Astrocyte (in vitro differentiated cells and primary cell): ENCODE data around the gene SHISAL1. TPM values are rescaled to one million over a fixed set of nuclear protein-coding genes. Genes with fewer than 3 reads are reported as not detected.
A peak's percentile ranks its signal among the peaks of the same experiment; 100 is the strongest.

Experiments used
- DNase-seq: peaks from one replicate; pipeline ENCODE4 v3.0.0-alpha.2; 2010; ENCODE audit warnings: low read depth
- FAIRE-seq: peaks from 2 replicates; lab custom pipeline; 2011; peaks lifted over from hg19 to GRCh38; lab: Jason Lieb, UNC
- H2AFZ ChIP-seq: 2 replicates; pipeline ENCODE4 v1.6.0; 2012; ENCODE audit warnings: low read depth, low read length, inconsistent platforms
- H3K27ac ChIP-seq: 2 replicates; pipeline ENCODE4 v1.5.1; 2011; ENCODE audit warnings: low read depth, low read length, inconsistent platforms
- H3K27me3 ChIP-seq: 2 replicates; pipeline ENCODE4 v1.6.0; 2011; ENCODE audit warnings: low read length, inconsistent platforms; ENCODE audit not compliant: insufficient read depth
- H3K36me3 ChIP-seq: 2 replicates; pipeline ENCODE4 v1.5.1; 2011; ENCODE audit warnings: low read length, inconsistent platforms; ENCODE audit not compliant: insufficient read depth
- H3K4me1 ChIP-seq: 2 replicates; pipeline ENCODE4 v1.5.1; 2011; ENCODE audit warnings: low read length, inconsistent platforms; ENCODE audit not compliant: insufficient read depth
- H3K4me2 ChIP-seq: 2 replicates; pipeline ENCODE4 v1.6.0; 2012; ENCODE audit warnings: low read length, inconsistent platforms
- H3K4me3 ChIP-seq: 2 replicates; pipeline ENCODE4 v1.5.1; 2011; ENCODE audit warnings: low read depth, mild to moderate bottlenecking, low read length, inconsistent platforms; ENCODE audit not compliant: insufficient read depth
- H3K79me2 ChIP-seq: 2 replicates; pipeline ENCODE4 v1.6.0; 2012; ENCODE audit warnings: mild to moderate bottlenecking, low read length, inconsistent platforms; ENCODE audit not compliant: insufficient read depth
- H3K9ac ChIP-seq: 2 replicates; pipeline ENCODE4 v1.6.0; 2012; ENCODE audit warnings: mild to moderate bottlenecking, low read length, inconsistent platforms
- H3K9me3 ChIP-seq: 2 replicates; pipeline ENCODE4 v1.5.1; 2012; ENCODE audit warnings: low read depth, mild to moderate bottlenecking, low read length, inconsistent platforms; ENCODE audit not compliant: insufficient read depth
- H4K20me1 ChIP-seq: 2 replicates; pipeline ENCODE4 v1.6.0; 2012; ENCODE audit warnings: low read length, inconsistent platforms; ENCODE audit not compliant: insufficient read depth
- H3K27ac Mint-ChIP-seq: one replicate; pipeline ENCODE4 v1.8.0; 2021; ENCODE audit warnings: mild to moderate bottlenecking, mixed read lengths; ENCODE audit not compliant: unreplicated experiment
- H3K27me3 Mint-ChIP-seq: one replicate; pipeline ENCODE4 v1.8.0; 2021; ENCODE audit warnings: low read depth, mixed read lengths; ENCODE audit not compliant: unreplicated experiment
- H3K36me3 Mint-ChIP-seq: one replicate; pipeline ENCODE4 v1.8.0; 2021; ENCODE audit warnings: low read depth, mixed read lengths; ENCODE audit not compliant: unreplicated experiment
- H3K4me1 Mint-ChIP-seq: one replicate; pipeline ENCODE4 v1.8.0; 2021; ENCODE audit warnings: low read depth, mixed read lengths; ENCODE audit not compliant: unreplicated experiment
- H3K4me3 Mint-ChIP-seq: one replicate; pipeline ENCODE4 v1.8.0; 2021; ENCODE audit warnings: mild to moderate bottlenecking, moderate library complexity, mixed read lengths; ENCODE audit not compliant: unreplicated experiment
- H3K9me3 Mint-ChIP-seq: one replicate; pipeline ENCODE4 v1.8.0; 2021; ENCODE audit warnings: mild to moderate bottlenecking, mixed read lengths; ENCODE audit not compliant: unreplicated experiment
- CTCF ChIP-seq: IDR thresholded peaks from 2 replicates; pipeline ENCODE4 v1.5.1; 2011; ENCODE audit warnings: low read depth, mild to moderate bottlenecking, inconsistent platforms, low read length, moderate library complexity; ENCODE audit not compliant: insufficient read depth
- EZH2 ChIP-seq: IDR thresholded peaks from 2 replicates; pipeline ENCODE4 v1.6.1; 2012; ENCODE audit warnings: mild to moderate bottlenecking, low read length, inconsistent platforms; ENCODE audit not compliant: insufficient read depth
- total RNA-seq: library from RNA; stranded (reverse); gene quantifications from 2 replicates; pipeline ENCODE4 v1.2.1, GENCODE V29; 2021

SHISAL1 gene
- total RNA-seq, 1 donor from 2014 or later: 0.36 TPM

- no peaks in the 10 kb centered on the region for H3K36me3 ChIP-seq
- H3K9ac ChIP-seq: no peak overlapping the region
- H3K27me3 Mint-ChIP-seq: peaks cover 31% of the 10 kb centered on the region
- no peaks in the 10 kb centered on the region for H3K9me3 Mint-ChIP-seq
- no peak overlapping the region for H3K27ac Mint-ChIP-seq
- H3K4me1 ChIP-seq: peaks cover 6% of the 10 kb centered on the region
- no peaks in the 10 kb centered on the region for H3K9me3 ChIP-seq
- H3K4me3 ChIP-seq: no peak overlapping the region
- no peak overlapping the region for H3K4me2 ChIP-seq
- H3K36me3 Mint-ChIP-seq: no peaks in the 10 kb centered on the region
- TF ChIP-seq EZH2 (no peak), CTCF (no peak)
- no peak for DNase-seq
- H3K27me3 ChIP-seq: no peaks in the 10 kb centered on the region
- no peak overlapping the region for H3K27ac ChIP-seq
- H3K4me3 Mint-ChIP-seq: no peak overlapping the region
- H3K79me2 ChIP-seq: no peaks in the 10 kb centered on the region
- no peak for FAIRE-seq
- H4K20me1 ChIP-seq: no peaks in the 10 kb centered on the region
- no peak overlapping the region for H2AFZ ChIP-seq
- H3K4me1 Mint-ChIP-seq: peaks cover 17% of the 10 kb centered on the region
Measured at GRCh38 chr22:44203203-44203602, 109.5 kb downstream of the SHISAL1 start.

GRCh38 chr22:44202261-44202789, 110.4 kb downstream of the SHISAL1 start:
- peaks cover 6% of the 10 kb centered on the region for H3K4me1 ChIP-seq
- H3K27me3 ChIP-seq: peaks cover 2% of the 10 kb centered on the region
- peaks cover 31% of the 10 kb centered on the region for H3K27me3 Mint-ChIP-seq
- H3K4me3 Mint-ChIP-seq: no peak overlapping the region
- no peak overlapping the region for H3K27ac Mint-ChIP-seq
- H2AFZ ChIP-seq: no peak overlapping the region
- no peaks in the 10 kb centered on the region for H3K36me3 ChIP-seq
- H3K36me3 Mint-ChIP-seq: no peaks in the 10 kb centered on the region
- DNase-seq (peak; percentile 88), FAIRE-seq (no peak)
- H3K79me2 ChIP-seq: no peaks in the 10 kb centered on the region
- no peaks in the 10 kb centered on the region for H3K9me3 Mint-ChIP-seq
- H3K9me3 ChIP-seq: no peaks in the 10 kb centered on the region
- H3K4me2 ChIP-seq: peak overlapping the region; percentile 39
- H4K20me1 ChIP-seq: no peaks in the 10 kb centered on the region
- H3K27ac ChIP-seq: no peak overlapping the region
- no peak overlapping the region for H3K4me3 ChIP-seq
- no peak overlapping the region for H3K9ac ChIP-seq
- H3K4me1 Mint-ChIP-seq: peaks cover 17% of the 10 kb centered on the region
- TF ChIP-seq EZH2 (no peak), CTCF (no peak)

GRCh38 chr22:44201665-44202064, 111.1 kb downstream of the SHISAL1 start:
- Mint-ChIP-seq H3K9me3 (no peaks in the 10 kb centered on the region), H3K36me3 (no peaks in the 10 kb centered on the region), H3K4me3 (no peak overlapping the region), H3K27me3 (peaks cover 34% of the 10 kb centered on the region), H3K4me1 (peaks cover 17% of the 10 kb centered on the region), H3K27ac (no peak overlapping the region)
- Histone ChIP-seq H3K4me1 (peaks cover 6% of the 10 kb centered on the region), H3K27ac (no peak overlapping the region), H3K27me3 (peaks cover 2% of the 10 kb centered on the region), H3K9ac (no peak overlapping the region), H4K20me1 (no peaks in the 10 kb centered on the region), H3K36me3 (no peaks in the 10 kb centered on the region), H3K79me2 (no peaks in the 10 kb centered on the region), H2AFZ (no peak overlapping the region), H3K9me3 (no peaks in the 10 kb centered on the region), H3K4me2 (peak overlapping the region; percentile 39), H3K4me3 (no peak overlapping the region)
- TF ChIP-seq EZH2: no peak
- no peak for TF ChIP-seq CTCF
- no peak for DNase-seq
- no peak for FAIRE-seq
